Hepatic stellate cell (primary cell): Measurements from ENCODE around the gene BICDL2.

Source experiments
- DNase-seq: peaks from one replicate; pipeline ENCODE4 v3.0.0; 2011; ENCODE audit warnings: low spot score

Gene BICDL2

DNA sequence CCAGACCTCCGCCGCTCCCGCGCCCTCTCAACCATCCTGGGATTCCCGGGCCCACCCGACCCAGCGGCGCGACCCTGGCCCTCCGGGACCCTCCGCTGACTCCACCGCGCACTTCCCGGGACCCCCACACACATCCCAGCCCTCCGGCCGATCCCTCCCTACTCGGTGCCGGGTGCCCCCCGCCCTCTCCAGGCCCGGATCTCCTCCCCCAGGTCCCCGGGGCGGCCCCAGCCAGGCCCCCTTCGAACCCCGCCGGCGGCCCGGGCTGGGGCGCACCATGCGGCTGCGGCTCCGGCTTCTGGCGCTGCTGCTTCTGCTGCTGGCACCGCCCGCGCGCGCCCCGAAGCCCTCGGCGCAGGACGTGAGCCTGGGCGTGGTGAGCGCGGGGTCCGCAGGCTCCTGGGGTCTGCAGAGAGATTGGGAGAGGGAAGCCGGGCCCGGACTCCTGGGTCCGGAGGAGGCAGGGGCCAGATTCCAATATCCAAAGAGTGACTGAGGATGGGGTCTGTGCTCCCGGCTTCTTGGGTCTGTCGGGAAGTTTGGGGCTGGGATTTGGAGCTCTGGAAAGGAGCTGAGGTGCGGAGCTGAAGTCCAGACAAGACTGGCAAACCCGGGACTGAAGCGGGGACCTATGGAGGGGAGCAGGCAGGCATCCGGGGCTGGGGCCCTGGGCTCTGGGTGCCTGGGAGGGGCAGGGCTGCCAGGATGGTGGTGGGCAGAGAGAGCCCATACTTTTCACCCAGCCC is 10.1 kb upstream of the BICDL2 start:
- DNase-seq, result no peak

DNA sequence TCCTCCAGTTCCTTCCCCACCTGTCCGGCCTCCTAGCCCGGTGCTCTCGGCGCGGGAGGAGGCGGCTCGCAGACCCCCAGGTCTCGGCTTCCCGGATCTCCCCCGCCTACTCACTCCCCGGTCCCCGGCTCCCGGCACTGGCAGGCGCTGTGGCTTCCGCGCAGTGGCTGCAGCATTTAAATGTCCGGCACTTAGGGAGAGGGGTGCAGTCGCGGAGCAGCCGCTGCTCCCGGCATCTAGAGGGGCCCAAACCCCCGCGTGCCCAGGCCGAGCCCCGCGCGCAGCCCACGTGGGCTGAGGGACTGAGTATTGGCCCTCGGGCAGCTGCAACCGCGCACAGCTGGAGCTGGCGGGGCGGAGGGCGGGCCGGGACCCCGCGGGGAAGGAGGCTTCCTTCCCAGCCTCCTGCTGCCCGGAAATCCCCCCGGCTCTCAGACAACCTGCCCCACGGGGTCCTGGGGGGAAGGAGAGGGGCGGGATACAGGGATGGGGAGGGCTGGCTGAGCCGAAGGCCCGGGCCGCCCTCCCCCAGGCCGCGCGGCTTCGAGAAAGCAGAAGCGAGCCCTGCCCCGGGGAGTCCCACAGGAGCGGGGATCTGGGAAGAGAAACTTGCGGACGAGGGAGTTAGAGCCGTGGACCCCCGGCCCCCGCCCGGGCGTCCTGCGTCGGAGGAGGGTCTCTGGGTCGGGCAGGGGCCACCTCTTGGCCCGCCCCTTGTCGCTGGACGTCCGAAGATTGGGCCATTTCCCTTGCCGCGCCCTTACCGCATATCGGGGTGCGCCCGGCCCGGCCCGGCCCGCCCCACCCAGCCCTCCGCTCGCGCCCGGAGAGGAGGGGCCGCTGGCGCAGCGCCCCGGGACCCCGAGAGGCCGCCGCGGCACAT is 9.3 kb upstream of the BICDL2 start, which contains the start of gene MMP25:
MMP25 (plus strand) TSS at position 804 of the 883 bp plus-strand sequence. CDS start 357 bp downstream, outside the sequence.
- DNase-seq, result no peak

DNA sequence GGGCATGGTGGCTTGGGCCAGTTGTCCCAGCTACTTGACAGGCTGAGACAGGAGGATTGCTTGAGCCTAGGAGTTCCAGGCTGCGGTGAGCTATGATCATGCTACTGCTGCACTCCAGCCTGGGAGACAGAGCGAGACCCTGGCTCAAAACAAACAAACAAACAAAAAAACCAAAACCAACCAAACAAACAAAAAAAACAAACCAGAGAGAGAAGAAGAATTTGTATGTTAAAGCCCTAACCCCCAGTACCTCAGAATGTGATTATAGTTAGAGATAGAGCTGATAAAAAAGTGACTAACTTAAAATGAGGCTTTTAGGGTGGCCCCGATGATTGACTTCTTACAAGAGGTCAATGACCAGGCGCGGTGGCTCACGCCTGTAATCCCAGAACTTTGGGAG is 8.0 kb upstream of the BICDL2 start:
- DNase-seq, result no peak

DNA sequence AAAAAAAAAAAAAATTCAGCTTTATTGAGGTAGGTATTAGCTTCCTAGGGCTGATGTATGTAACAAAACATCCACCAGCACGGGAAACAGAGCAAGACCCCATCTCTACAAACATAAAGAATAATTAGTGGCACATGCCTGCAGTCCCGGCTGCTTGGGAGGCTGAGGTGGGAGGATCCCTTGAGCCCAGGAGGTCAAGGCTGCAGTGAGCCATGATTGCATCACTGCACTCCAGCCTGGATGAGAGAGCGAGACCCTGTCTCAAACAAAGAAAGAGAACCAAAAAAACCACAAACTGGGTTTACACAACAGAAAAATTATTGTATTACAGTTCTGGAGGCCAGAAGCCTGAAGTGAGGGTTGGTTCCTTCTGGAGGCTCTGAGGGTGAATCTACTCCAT is 5.6 kb upstream of the BICDL2 start:
- DNase-seq, result no peak

DNA sequence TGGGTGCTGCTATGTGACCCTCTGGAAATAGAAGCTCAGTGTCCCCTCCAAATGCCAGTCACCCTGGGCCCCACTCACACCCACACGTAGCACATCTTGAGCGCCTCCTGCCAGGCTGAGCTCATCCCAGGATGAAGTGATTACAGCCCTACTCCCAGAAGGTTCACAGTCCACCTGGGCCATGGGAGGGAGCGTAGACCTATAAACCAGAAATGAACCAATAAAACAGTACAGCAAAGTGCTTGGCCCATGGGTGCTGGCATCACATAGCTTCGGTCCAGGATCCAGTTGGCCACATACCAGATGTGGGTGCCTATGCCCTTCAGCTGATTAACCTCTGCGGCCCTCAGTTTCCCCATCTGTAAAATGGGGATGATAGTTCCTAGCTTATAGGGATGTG is 2.2 kb upstream of the BICDL2 start:
- DNase-seq, result no peak

DNA sequence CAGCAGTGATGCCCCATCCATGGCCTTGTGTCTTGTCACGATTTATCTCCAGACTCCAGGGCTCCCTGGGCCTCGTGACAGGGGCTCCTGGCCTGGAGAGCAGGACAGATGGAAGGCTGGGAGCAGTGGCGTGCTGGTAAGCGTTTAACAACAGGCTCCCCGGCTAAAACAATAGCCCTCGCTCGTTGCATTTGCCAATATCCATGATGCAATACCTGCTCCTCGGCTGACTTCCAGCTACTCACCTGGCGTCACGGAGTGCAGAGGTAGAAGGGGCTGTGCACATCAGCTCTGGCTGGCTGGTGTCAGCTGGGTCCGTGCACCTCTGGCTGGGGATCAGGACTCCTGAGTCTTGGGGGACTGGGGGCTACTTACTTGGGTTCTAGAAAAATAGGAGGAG is 1.5 kb upstream of the BICDL2 start:
- no peak for DNase-seq

DNA sequence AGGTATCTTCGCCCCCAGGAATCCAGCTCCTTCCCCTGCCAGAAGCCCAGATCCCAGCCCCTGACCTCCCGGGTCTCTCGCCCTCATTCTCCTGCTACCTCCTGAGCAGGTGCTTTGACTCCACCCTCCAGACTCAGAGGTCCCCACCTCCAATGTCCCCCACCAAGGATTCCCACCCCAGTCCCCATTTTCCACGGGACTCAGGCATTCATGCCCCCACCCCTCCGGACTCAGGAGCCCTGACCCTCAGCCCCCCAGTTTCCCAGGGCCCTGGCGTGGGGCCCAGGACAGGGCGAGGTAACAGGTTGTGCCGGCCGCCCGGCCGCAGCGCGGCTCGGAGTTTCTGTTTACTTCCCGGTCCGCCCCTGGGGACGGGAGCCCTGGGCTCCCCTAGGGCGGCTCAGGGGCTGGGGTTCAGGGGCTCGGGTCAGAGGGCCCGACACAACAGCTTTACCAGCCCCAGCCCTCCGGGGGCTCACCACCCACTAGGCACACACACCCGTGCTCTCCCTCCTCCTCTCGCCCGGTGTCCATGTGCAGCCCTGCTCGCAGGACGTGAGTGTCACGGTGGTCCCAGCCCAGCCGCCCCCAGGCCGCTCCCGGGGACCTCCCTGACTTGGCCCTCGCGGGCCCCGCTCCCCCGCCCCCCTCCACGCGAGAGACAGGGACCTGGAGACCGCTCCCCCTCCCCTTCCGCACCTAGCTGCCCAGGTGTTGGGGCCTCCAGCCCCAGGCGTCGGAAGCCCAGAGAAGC is 595 bp downstream of the BICDL2 start:
- DNase-seq, result no peak

DNA sequence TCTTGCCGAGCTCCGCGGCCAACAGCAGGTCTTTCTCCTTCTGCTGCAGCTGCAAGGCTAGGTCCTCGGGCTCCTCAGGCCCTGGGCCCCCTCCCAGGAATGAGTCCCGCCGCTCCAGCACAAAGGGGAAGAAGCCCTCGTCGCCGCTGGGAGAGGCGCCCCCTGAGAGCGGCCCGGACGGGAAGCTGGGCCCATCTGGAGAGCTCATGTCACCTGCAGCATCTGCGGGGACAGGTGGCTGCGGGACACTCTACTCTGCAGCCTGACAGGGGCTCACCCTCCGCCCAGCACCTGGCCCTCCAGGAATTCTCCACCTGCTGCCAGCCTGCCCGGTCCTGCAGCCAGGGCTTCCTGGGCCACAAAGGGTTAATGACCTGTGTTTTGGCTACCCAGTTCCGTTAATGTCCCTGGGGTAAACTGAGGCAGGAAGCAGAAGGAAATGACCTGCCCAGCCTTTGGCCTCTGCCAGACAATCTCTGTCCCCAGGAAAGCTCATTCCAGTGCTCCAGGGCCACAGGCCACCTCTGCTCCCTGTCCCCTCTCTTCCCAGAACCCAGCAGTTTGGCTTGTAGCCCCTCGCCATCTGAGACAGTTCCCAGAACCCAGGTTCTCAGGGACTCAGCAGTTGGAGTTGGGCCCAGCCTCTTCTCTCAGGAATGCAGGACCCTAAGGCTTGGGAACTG is 1.3 kb downstream of the BICDL2 start:
- DNase-seq, result no peak

DNA sequence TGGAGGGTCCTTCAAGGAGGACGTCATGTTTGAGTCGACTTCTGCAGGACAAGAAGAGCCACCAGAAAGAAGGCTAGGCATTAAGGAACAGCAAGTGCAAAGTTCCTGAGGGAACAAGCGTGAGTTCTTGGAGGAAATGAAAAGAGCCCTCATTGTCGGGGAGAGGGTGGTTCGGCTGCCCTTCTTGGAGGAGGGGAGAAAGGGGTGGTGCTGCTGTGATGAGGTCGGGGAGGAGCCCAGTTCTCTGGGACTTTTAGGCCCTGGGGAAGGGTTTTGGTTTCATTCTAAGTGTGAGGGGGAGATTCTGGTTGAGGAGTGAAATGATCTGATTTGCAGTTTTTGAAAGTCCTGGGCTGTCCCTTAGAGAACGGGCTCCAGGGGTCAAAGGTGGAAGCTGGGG is 4.1 kb downstream of the BICDL2 start:
- no peak for DNase-seq

DNA sequence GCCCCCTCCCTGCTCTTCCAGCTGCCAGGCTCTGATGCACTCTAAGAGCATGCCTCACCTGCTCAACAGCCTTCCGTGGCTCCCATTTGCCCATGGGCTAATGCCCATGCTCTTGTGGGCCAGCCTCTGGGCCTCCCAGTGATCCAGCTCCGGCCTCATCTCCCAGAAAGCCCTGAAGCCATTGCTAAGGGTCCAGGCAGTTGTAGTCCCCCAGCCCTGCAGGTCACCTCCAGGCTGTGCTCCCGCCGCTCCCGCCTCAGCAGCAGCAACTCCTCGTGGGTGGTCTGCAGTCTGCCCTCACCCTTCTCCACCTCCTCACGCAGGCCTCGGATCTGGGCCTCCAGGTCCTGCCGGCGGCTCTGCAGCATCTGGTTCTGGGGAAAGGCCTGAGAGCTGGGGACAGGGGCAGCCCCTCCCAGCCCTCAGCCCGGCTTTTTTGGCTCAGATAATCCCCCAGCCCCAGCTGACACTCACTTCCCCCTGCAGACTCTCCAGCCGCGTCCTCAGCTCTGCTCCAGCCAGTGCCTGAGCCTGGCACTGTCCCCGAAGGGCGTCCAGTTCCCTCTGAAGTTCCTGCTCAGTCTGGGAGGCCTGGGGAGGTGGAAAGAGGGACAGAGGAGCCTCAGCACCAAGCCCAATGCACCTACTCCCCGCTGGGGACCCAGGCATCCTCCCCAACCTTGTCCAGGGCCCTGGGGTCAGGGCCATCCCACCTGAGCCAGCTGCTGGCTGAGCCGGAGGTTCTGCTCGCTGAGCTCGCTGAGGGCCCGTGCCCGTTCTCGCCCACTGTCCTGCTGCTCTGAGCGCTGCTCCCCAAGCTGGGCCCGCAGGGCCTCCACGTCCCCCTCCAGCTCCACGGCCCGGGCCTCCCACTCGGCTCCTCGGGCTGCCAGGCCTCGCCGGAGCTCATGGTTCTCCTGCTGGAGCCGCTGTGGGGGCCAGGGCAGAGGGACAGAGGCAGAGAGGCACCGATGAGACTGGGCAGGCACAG is 6.2 kb downstream of the BICDL2 start:
- DNase-seq, result no peak

DNA sequence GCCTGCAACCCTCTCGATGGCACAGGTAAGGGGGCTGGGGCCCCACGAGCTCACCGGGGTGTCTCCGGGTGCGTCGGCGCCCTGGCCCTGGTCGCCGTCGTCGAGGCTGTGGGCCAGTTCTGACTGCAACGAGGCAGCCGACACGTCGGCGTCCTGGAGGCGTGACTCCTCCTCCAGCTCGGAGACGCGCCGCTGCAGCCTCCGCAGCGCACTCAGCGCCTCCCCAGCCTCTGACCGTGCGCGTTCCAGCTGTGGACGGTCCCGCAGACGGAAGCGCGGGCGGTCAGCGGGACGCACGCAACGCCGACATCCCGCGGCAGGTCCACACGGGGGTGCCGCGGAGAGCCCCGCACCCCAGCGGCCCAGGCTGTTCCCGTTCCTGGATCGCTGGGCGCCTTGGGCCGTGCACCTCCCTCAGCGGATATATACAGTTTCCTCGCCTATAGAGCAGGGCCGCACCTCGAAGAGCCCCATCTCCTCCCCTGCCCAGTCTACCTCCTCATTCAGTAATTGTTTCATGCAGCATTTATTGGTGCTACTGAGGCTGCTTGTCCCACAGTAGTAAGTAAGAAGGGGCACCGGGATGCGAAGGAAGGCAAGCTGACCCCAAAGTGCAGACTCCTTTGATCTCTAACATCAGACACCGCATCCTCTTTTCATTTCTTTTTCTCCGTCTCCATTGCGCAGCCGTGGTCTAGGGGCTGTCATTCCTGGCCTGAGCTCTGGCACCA is 7.1 kb downstream of the BICDL2 start:
- DNase-seq, result peak; percentile 71

DNA sequence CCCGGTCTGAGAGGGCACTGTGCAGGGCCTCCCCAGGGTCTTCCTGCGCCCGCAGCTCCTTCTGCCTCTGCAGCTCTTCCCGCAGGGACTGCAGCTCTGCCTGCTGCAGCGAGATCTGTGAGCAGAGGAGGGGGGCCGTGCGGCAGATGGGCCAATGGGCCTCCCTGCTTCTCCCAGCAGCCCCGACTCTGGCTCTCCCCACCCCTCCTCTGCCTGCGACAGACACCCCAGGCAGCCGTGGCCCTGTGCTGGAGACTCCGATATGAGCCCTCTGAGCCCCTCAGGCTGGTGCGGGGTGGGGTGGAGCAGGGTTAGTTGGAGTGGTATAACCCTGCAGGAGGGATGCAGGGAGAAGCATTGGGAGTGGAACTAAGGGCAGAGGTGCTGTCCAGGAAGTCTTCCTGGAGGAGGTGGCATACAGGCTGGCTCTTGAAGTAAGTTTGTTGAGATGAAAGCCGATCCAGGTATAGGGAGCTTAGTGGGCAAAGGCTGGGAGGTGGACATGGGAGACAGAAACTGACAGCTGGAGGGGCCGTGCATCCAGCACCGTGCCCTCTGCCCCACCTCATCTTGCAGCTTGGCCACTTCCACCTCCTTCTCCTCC is 7.9 kb downstream of the BICDL2 start:
- no peak for DNase-seq

DNA sequence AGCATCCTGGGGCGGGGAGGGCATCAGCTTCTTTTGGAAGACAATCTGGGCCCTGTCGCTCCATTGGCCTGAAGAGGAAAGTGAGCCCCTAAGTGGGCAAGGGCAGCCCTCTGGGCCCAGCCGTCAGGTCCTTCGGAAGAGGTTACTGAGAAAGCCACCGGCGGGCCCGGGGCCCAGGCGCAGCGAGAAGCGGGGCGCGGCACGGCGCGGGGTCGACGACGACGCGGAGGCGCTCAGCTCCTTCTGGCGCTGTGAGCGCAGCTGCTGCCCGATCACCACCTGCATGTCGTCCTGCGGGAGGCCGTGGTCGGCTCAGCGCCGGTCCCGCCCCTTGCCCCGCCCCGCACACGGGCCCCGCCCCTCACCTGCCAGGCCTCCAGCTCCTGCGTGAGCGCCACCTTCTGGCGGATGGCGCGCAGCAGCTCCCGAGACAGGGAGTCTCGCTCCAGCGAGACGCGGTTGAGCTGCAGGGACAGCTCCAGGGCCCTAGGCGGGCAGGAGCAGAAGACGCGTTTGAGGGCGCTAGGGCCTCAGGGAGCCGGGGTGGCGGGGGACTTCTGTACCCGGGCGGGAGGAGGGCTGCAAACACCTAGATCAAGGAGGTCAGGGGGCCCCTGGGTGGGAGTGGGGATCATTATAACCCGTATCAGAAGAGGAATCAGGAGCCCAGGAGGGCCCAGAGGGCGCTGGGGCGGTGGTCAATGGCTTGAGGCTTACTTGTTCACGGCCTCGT is 8.6 kb downstream of the BICDL2 start:
- DNase-seq, result no peak

DNA sequence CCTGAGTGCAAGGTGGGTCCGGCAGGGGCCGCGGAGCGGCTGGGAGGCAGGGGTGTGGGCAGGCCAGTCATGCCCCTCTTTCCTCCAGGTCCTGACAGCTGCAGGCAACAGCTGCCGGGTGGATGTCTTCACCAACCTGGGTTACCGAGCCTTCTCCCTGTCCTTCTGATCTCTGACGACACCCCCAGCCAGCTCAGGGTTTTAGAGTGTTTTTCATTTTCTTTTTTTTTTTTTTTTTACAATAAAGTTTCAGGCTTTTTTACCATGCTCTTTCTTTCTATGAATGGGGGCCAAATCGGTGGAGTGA is 9.3 kb downstream of the BICDL2 start:
- no peak for DNase-seq

DNA sequence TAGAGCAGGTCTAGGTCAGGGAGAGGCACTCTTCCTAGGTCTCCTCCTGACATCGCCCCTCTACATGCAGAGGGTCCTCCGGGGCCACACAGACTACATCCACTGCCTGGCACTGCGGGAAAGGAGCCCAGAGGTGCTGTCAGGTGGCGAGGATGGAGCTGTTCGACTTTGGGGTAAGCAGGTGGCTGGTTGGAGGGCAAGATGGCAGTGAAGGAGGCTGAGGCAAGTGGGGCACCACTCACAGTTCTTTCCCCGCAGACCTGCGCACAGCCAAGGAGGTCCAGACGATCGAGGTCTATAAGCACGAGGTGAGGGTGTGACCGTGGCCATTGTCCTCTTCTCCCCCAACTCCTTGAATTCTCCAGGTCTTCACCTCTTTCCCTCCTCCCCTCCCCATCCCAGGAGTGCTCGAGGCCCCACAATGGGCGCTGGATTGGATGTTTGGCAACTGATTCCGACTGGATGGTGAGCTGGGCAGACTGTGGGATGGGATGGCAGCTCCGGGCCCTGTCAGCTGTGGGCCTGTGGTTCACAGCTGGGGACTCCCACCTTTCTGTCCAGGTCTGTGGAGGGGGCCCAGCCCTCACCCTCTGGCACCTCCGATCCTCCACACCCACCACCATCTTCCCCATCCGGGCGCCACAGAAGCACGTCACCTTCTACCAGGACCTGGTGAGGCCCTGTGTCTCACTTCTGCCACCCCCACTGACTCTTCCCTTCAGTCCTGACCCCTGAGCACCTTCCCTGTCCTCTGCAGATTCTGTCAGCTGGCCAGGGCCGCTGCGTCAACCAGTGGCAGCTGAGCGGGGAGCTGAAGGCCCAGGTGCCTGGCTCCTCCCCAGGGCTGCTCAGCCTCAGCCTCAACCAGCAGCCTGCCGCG is 9.9 kb downstream of the BICDL2 start:
- DNase-seq, result no peak

DNA sequence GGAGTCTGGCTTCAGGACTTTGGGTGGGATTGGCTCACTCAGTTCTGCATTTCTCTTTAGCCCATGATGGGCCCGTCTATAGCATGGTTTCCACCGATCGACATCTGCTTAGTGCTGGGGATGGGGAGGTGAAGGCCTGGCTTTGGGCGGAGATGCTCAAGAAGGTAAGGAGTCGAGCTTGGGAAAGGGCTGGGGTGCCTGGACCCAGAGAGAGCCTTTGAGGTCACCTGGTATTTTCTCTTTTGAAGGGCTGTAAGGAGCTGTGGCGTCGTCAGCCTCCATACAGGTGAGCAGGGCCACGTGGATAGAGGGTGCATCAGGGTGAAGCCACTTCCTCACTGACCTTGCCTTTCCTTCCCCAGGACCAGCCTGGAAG is 10.8 kb downstream of the BICDL2 start:
- DNase-seq, result no peak

DNA sequence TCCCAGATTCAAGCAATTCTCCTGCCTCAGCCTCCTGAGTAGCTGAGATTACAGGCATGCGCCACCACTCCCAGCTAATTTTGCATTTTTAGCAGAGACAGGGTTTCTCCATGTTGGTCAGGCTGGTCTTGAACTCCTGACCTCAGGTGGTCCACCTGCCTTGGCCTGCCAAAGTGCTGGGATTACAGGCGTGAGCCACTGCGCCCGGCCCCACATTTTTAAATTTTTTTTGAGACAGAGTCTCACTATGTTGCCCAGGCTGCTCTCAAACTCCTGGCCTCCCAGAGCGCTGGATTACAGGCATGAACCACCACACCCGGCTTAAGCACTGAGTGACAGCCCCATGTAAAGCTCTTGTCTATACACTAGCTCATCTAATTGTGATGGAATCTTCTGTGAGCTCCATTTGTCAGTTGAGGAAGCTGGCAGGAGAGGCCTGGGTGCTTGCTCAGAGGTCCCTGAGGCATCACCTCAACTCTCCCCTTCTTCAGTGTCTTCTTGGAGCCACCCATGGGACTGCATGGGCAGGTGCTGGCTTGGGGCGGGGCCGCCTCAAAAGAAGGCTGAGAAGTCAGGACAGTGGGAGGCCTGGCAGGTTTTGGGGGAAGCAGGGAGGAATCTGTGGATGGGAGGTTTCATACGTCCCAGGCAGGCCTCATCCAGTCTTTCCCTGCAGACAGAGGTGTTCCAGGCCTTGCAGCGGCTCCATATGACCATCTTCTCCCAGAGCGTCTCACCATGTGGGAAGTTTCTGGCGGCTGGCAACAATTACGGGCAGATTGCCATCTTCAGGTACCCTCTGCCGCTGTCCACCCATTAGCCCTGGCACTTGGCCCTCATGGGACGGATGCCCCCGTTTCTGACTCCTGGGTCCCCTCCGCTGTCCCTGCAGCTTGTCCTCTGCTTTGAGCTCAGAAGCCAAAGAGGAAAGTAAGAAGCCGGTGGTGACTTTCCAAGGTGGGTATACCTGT is 11.4 kb downstream of the BICDL2 start:
- no peak for DNase-seq
